ENCODE measurements around the gene SPTBN1.
"Not testable (repeated sequence)": the region's sequence is repeated elsewhere in the genome, so short reads cannot be mapped to it uniquely, and the experiment has no call there.

Gene SPTBN1

GRCh38 chr2:54675738-54676137, 219.6 kb downstream of the SPTBN1 start:
- no peak overlapping the region for H3K27ac ChIP-seq
- no peak for DNase-seq (ENCODE audit: low read depth, low spot score)

GRCh38 chr2:54676656-54677055, 220.5 kb downstream of the SPTBN1 start:
- DNase-seq (ENCODE audit: low read depth, low spot score) = no peak
- no peak overlapping the region for H3K27ac ChIP-seq

GRCh38 chr2:54677476-54678265, 221.5 kb downstream of the SPTBN1 start:
- H3K27ac ChIP-seq = no peak overlapping the region
- DNase-seq (ENCODE audit: low read depth, low spot score) = no peak

GRCh38 chr2:54678719-54679118, 222.6 kb downstream of the SPTBN1 start:
- H3K27ac ChIP-seq = no peak overlapping the region
- DNase-seq (ENCODE audit: low read depth, low spot score) = no peak

GRCh38 chr2:54680397-54681041, 224.4 kb downstream of the SPTBN1 start:
- no peak for DNase-seq (ENCODE audit: low read depth, low spot score)
- no peak overlapping the region for H3K27ac ChIP-seq

- H3K27ac ChIP-seq = no peak overlapping the region
- no peak for DNase-seq (ENCODE audit: low read depth, low spot score)
Observed at GRCh38 chr2:54681416-54681815, 225.3 kb downstream of the SPTBN1 start.

- no peak for DNase-seq (ENCODE audit: low read depth, low spot score)
- H3K27ac ChIP-seq = no peak overlapping the region
Observed at GRCh38 chr2:54683596-54683995, 227.5 kb downstream of the SPTBN1 start.

GRCh38 chr2:54685263-54685775, 229.2 kb downstream of the SPTBN1 start:
- DNase-seq (ENCODE audit: low read depth, low spot score) = no peak
- no peak overlapping the region for H3K27ac ChIP-seq

GRCh38 chr2:54687595-54688152, 231.5 kb downstream of the SPTBN1 start:
- no peak overlapping the region for H3K27ac ChIP-seq
- no peak for DNase-seq (ENCODE audit: low read depth, low spot score)

GRCh38 chr2:54691445-54692135, 235.5 kb downstream of the SPTBN1 start:
- no peak for DNase-seq (ENCODE audit: low read depth, low spot score)

GRCh38 chr2:54692556-54692955, 236.4 kb downstream of the SPTBN1 start:
- H3K27ac ChIP-seq = no peak overlapping the region
- no peak for DNase-seq (ENCODE audit: low read depth, low spot score)

More at GRCh38 chr2:54691445-54692135, 235.5 kb downstream of the SPTBN1 start:
- no peak overlapping the region for H3K27ac ChIP-seq

- no peak overlapping the region for H3K27ac ChIP-seq
- no peak for DNase-seq (ENCODE audit: low read depth, low spot score)
Observed at GRCh38 chr2:54695378-54695777, 239.3 kb downstream of the SPTBN1 start.

GRCh38 chr2:54697934-54698333, 241.8 kb downstream of the SPTBN1 start:
- no peak for DNase-seq (ENCODE audit: low read depth, low spot score)
- H3K27ac ChIP-seq = no peak overlapping the region

GRCh38 chr2:54698926-54699325, 242.8 kb downstream of the SPTBN1 start:
- DNase-seq (ENCODE audit: low read depth, low spot score); H3K27ac ChIP-seq: not testable (repeated sequence)

GRCh38 chr2:54699665-54700064, 243.5 kb downstream of the SPTBN1 start:
- no peak for DNase-seq (ENCODE audit: low read depth, low spot score)
- no peak overlapping the region for H3K27ac ChIP-seq

- no peak for DNase-seq (ENCODE audit: low read depth, low spot score)
- no peak overlapping the region for H3K27ac ChIP-seq
Observed at GRCh38 chr2:54701029-54701428, 244.9 kb downstream of the SPTBN1 start.

GRCh38 chr2:54704238-54704637, 248.1 kb downstream of the SPTBN1 start:
- no peak for DNase-seq (ENCODE audit: low read depth, low spot score)

GRCh38 chr2:54704688-54705605, 248.8 kb downstream of the SPTBN1 start:
- no peak for DNase-seq (ENCODE audit: low read depth, low spot score)
- H3K27ac ChIP-seq = no peak overlapping the region

More at GRCh38 chr2:54704238-54704637, 248.1 kb downstream of the SPTBN1 start:
- H3K27ac ChIP-seq = no peak overlapping the region

- no peak for DNase-seq (ENCODE audit: low read depth, low spot score)
- no peak overlapping the region for H3K27ac ChIP-seq
Observed at GRCh38 chr2:54706622-54707021, 250.5 kb downstream of the SPTBN1 start.
